ENCODE results near the gene GNPDA1.

Gene GNPDA1

GRCh38 chr5:142020122-142020659 lies 7.4 kb upstream of the GNPDA1 start:
- DNase-seq, result no peak

GRCh38 chr5:142017832-142018427 lies 5.1 kb upstream of the GNPDA1 start:
- DNase-seq, result no peak

- DNase-seq, result peak; percentile 35
Observed at GRCh38 chr5:142016556-142016955, 3.7 kb upstream of the GNPDA1 start.

GRCh38 chr5:142015781-142016533 lies 3.1 kb upstream of the GNPDA1 start:
- peak; percentile 40 for DNase-seq

- peak; percentile 34 for DNase-seq
Observed at GRCh38 chr5:142014911-142015584, 2.2 kb upstream of the GNPDA1 start.

GRCh38 chr5:142013734-142014521 lies 1.1 kb upstream of the GNPDA1 start:
- DNase-seq, result no peak

GRCh38 chr5:142012186-142012785 lies 541 bp downstream of the GNPDA1 start:
- peak; percentile 73 for DNase-seq

- peak; percentile 33 for DNase-seq
Observed at GRCh38 chr5:142011572-142012185, 1.1 kb downstream of the GNPDA1 start.

GRCh38 chr5:142009886-142010285 lies 2.9 kb downstream of the GNPDA1 start:
- no peak for DNase-seq

GRCh38 chr5:142008813-142009212 lies 4.0 kb downstream of the GNPDA1 start:
- DNase-seq, result no peak

- no peak for DNase-seq
Observed at GRCh38 chr5:142007237-142007544, 5.6 kb downstream of the GNPDA1 start.

GRCh38 chr5:142006363-142007236 lies 6.2 kb downstream of the GNPDA1 start:
- no peak for DNase-seq

- DNase-seq, result no peak
Observed at GRCh38 chr5:142003266-142003800, 9.5 kb downstream of the GNPDA1 start.

- no peak for DNase-seq
Observed at GRCh38 chr5:142000704-142001484, 11.9 kb downstream of the GNPDA1 start.

- DNase-seq, result no peak
Observed at GRCh38 chr5:142000173-142000572, 12.7 kb downstream of the GNPDA1 start.

- no peak for DNase-seq
Observed at GRCh38 chr5:141997358-141997960, 15.4 kb downstream of the GNPDA1 start.

GRCh38 chr5:141995656-141996055 lies 17.2 kb downstream of the GNPDA1 start:
- DNase-seq, result no peak

GRCh38 chr5:141994511-141995136 lies 18.2 kb downstream of the GNPDA1 start:
- no peak for DNase-seq

- DNase-seq, result peak; percentile 79
Observed at GRCh38 chr5:141992349-141992963, 20.4 kb downstream of the GNPDA1 start.
